Psoas muscle (tissue), 8 donors: ENCODE results near the gene WDR82. TPM values are rescaled to one million over a fixed set of nuclear protein-coding genes. Genes with fewer than 3 reads are reported as not detected.
A peak's percentile ranks its signal among the peaks of the same experiment; 100 is the strongest.

ENCODE experiments used
- ATAC-seq, 4 donors: fragments of 200-7000 bp; cut with Tn5 transposase; one replicate each; pipeline ENCODE4 v1.9.1; 2020; ENCODE audit warnings: moderate library complexity in 3 of 4, mild to moderate bottlenecking in 2 of 4
- DNase-seq, 2 donors: peaks; one replicate each; pipeline ENCODE4 v3.0.0-alpha.2; 2020
- H3K27ac ChIP-seq: fragments of 200-600 bp; one replicate; pipeline ENCODE4 v1.8.0; 2022
- H3K27me3 ChIP-seq, 3 donors: fragments of 200-600 bp in 1 of 3; one replicate each; pipeline versions ENCODE4 v1.6.1 to v1.8.0; 2013 to 2022; ENCODE audit warnings: low read length in 2 of 3, mild to moderate bottlenecking in 2 of 3, moderate library complexity in 1 of 3; ENCODE audit not compliant: insufficient read depth in 3 of 3
- H3K36me3 ChIP-seq, 2 donors: fragments of 200-600 bp in 1 of 2; one replicate each; pipeline versions ENCODE4 v1.6.1 to v1.8.0; 2013 to 2022; ENCODE audit warnings: low read depth in 1 of 2, mild to moderate bottlenecking in 1 of 2, moderate library complexity in 1 of 2; ENCODE audit not compliant: insufficient read depth in 1 of 2
- H3K4me1 ChIP-seq: fragments of 200-600 bp; one replicate; pipeline ENCODE4 v1.8.0; 2022
- H3K4me3 ChIP-seq: fragments of 200-600 bp; one replicate; pipeline ENCODE4 v1.8.0; 2022; ENCODE audit warnings: mild to moderate bottlenecking
- H3K9me3 ChIP-seq: fragments of 200-600 bp; one replicate; pipeline ENCODE4 v1.8.0; 2022
- CTCF ChIP-seq: fragments of 200-600 bp; IDR thresholded peaks from one replicate; pipeline ENCODE4 v1.8.0; 2022; ENCODE audit warnings: antibody characterized with exemption
- WGBS, 3 donors: extraction: QIAGEN DNeasy Blood & Tissue Kit; methylation state at CpG; one replicate each; pipeline versions ENCODE4 v1.1.6 to v1.1.7; 2013; 5-methylcytosine and 5-hydroxymethylcytosine counted together
- intact Hi-C, 2 donors: fragments of 100-400 bp; cut with DNase I; formaldehyde crosslinking; loops; one replicate each; pipeline versions ENCODE4 v1.11.0 to v1.14.2; 2022
- polyA plus RNA-seq, 3 donors: library from polyadenylated mRNA; stranded (reverse); fragments of 200-250 nt; gene quantifications; one replicate each; pipeline ENCODE4 v1.2.3, GENCODE V29; 2013
- total RNA-seq, 4 donors: library from RNA; stranded (reverse); fragmentation: NEBNext Ultra II Directional in 2 of 4; extraction: Animal tissue kit (Norgen Biotek cat#: 25700) in 2 of 4; gene quantifications; one replicate each; pipeline versions ENCODE4 v1.2.1 to v1.2.4, GENCODE V29; 2021 to 2023
- donor health status: healthy with polysubstance abuse.
- donor health status: DM: no; HTN: no; CAD: no; lungs with moderate emphysema.
- donor health status: Bipolar disorder and iron deficiency.
- donor health status: healthy.
- donor health status: DM: yes; HTN: yes; CAD: no.
- donor health status: DM: no; HTN: no; CAD: no.
- donor health status: DM: no; HTN: no; CAD: no.
- donor health status: DM: yes; HTN: yes; CAD: no.

WDR82 gene
- total and polyA plus RNA-seq, 7 donors, result 46.1 to 96.7 (median 84.0) TPM

GRCh38 chr3:52215351-52215750, 63.1 kb downstream of the WDR82 start:
- H3K4me3 ChIP-seq, result no peak overlapping the region
- peaks cover 0 to 56% of the 10 kb centered on the region in 2 donors for H3K36me3 ChIP-seq
- no peak for ATAC-seq
- no peak for TF ChIP-seq CTCF
- H3K4me1 ChIP-seq, result peaks cover 20% of the 10 kb centered on the region
- no peaks in the 10 kb centered on the region for H3K9me3 ChIP-seq
- H3K27ac ChIP-seq, result no peak overlapping the region
- 94 to 95% (median 95%) methylated on average over 7 of the region's 7 CpGs for WGBS, 3 donors
- no peaks in the 10 kb centered on the region for H3K27me3 ChIP-seq
- no peak for DNase-seq
- intact Hi-C loops, result no loop called here

- no peak for ATAC-seq
- Histone ChIP-seq H3K9me3 (no peaks in the 10 kb centered on the region), H3K4me1 (peaks cover 20% of the 10 kb centered on the region), H3K27ac (no peak overlapping the region), H3K4me3 (no peak overlapping the region), H3K36me3 (peaks cover 0 to 71% of the 10 kb centered on the region in 2 donors), H3K27me3 (no peaks in the 10 kb centered on the region)
- DNase-seq, result no peak
- intact Hi-C loops, result no loop called here
- no peak for TF ChIP-seq CTCF
These were observed 64.5 kb downstream of the WDR82 start for GRCh38 chr3:52213901-52214300.

GRCh38 chr3:52213005-52213404, 65.4 kb downstream of the WDR82 start:
- ATAC-seq (no peak), DNase-seq (no peak)
- intact Hi-C loops, result no loop called here
- no peak for TF ChIP-seq CTCF
- Histone ChIP-seq H3K27me3 (no peaks in the 10 kb centered on the region), H3K4me3 (no peak overlapping the region), H3K36me3 (peaks cover 5 to 80% of the 10 kb centered on the region in 2 donors), H3K27ac (no peak overlapping the region), H3K9me3 (no peaks in the 10 kb centered on the region), H3K4me1 (peaks cover 20% of the 10 kb centered on the region)
- WGBS, 3 donors, result 77 to 93% (median 79%) methylated on average over 8 of the region's 8 CpGs

- intact Hi-C loops, result no loop called here
- Histone ChIP-seq H3K36me3 (peaks cover 5 to 96% of the 10 kb centered on the region in 2 donors), H3K4me3 (no peak overlapping the region), H3K27me3 (no peaks in the 10 kb centered on the region), H3K4me1 (peaks cover 6% of the 10 kb centered on the region), H3K27ac (no peak overlapping the region), H3K9me3 (no peaks in the 10 kb centered on the region)
- TF ChIP-seq CTCF, result no peak
- ATAC-seq (no peak), DNase-seq (no peak)
- 92 to 94% (median 93%) methylated on average over 18 of the region's 18 CpGs for WGBS, 3 donors
These were observed 67.1 kb downstream of the WDR82 start for GRCh38 chr3:52211268-52211891.

- DNase-seq, result no peak
- Histone ChIP-seq H3K27ac (no peak overlapping the region), H3K36me3 (peaks cover 5 to 100% of the 10 kb centered on the region in 2 donors), H3K9me3 (no peaks in the 10 kb centered on the region), H3K4me3 (no peak overlapping the region), H3K4me1 (peaks cover 1% of the 10 kb centered on the region), H3K27me3 (no peaks in the 10 kb centered on the region)
- no peak for TF ChIP-seq CTCF
- peak in 2 of 4 donors; percentile 42 to 51 for ATAC-seq
- intact Hi-C loops, result no loop called here
- WGBS, 3 donors, result 86 to 95% (median 88%) methylated on average over 6 of the region's 6 CpGs
These were observed 67.9 kb downstream of the WDR82 start for GRCh38 chr3:52210550-52211046.
